K562 (cell line): Measurements from ENCODE around the gene CD6. TPM values are rescaled to one million over a fixed set of nuclear protein-coding genes. Genes with fewer than 3 reads are reported as not detected.

ENCODE experiments used
- ZNF785 ChIP-seq: fragments of 250-450 bp; sonication (Bioruptor Pico); IDR thresholded peaks from 2 replicates; pipeline ENCODE4 v1.4.0; 2020; ENCODE audit warnings: mild to moderate bottlenecking
- polyA plus RNA-seq, 8 experiments: library from polyadenylated mRNA; depleted of rRNA in 4 of 8; stranded (reverse) in 5 of 8; unstranded in 3 of 8; fragments of >200 nt; fragmentation: Nextera tagmentation in 2 of 8; fragmentation: Illumina TruSeq in 1 of 8; extraction: Ambion mirVana in 2 of 8; extraction: Trizol in 1 of 8; gene quantifications; 2 replicates each; pipeline versions ENCODE4 v1.2.1 to v1.2.3, GENCODE V29; 2011 to 2014; ENCODE audit warnings: inconsistent platforms in 1 of 8, missing spikeins in 1 of 8
- total RNA-seq, 7 experiments: library from RNA; depleted of rRNA in 6 of 7; stranded (reverse); fragments of >200 nt in 6 of 7; fragmentation: Illumina TruSeq in 2 of 7; extraction: Trizol in 2 of 7; gene quantifications; 2 replicates each; pipeline versions ENCODE4 v1.2.1 to v1.2.3, GENCODE V29; 2011 to 2021; ENCODE audit warnings: low replicate concordance in 1 of 7
- TF ChIP-seq, protein P1 (sequence below): fragments of 450-650 bp; IDR thresholded peaks from 2 replicates; pipeline ENCODE4 v1.6.1; 2017; ENCODE audit warnings: antibody characterized with exemption
- TF ChIP-seq, protein P2 (sequence below): fragments of 450-650 bp; IDR thresholded peaks from 2 replicates; pipeline ENCODE4 v1.6.1; 2016; ENCODE audit warnings: mild to moderate bottlenecking, moderate library complexity

The CD6 gene
- total and polyA plus RNA-seq, 9 of the 15 experiments (the other 6 are each of a cell fraction or from before 2014, with no cell fraction given), result 0.84 TPM; not detected in 8

DNA sequence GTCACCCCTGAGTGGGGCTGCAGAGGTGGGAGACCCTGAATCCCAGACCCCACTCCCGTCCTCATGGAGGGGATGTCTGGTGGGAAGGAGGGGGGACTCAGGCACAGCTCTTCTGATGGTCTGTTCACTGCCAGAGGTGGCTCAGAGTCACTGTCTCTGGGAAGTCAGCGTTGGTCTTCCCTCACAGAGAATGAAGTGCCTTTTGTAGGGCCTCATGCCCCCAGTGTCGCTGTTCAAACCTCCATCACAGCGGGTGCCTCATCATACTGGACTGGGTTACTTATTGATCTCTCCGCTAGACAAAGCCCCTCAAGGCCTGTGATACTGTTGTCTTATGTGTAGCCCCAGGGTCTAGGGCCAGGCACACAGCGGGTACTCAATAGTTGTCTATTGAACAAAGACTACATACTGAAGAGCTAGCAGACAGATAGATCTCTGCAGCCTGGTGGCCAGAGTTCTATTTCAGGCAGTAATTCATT is 41.3 kb downstream of the CD6 start (continued):
- TF ChIP-seq, protein P1, sequence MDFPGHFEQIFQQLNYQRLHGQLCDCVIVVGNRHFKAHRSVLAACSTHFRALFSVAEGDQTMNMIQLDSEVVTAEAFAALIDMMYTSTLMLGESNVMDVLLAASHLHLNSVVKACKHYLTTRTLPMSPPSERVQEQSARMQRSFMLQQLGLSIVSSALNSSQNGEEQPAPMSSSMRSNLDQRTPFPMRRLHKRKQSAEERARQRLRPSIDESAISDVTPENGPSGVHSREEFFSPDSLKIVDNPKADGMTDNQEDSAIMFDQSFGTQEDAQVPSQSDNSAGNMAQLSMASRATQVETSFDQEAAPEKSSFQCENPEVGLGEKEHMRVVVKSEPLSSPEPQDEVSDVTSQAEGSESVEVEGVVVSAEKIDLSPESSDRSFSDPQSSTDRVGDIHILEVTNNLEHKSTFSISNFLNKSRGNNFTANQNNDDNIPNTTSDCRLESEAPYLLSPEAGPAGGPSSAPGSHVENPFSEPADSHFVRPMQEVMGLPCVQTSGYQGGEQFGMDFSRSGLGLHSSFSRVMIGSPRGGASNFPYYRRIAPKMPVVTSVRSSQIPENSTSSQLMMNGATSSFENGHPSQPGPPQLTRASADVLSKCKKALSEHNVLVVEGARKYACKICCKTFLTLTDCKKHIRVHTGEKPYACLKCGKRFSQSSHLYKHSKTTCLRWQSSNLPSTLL, result no peak
- TF ChIP-seq, protein P2, sequence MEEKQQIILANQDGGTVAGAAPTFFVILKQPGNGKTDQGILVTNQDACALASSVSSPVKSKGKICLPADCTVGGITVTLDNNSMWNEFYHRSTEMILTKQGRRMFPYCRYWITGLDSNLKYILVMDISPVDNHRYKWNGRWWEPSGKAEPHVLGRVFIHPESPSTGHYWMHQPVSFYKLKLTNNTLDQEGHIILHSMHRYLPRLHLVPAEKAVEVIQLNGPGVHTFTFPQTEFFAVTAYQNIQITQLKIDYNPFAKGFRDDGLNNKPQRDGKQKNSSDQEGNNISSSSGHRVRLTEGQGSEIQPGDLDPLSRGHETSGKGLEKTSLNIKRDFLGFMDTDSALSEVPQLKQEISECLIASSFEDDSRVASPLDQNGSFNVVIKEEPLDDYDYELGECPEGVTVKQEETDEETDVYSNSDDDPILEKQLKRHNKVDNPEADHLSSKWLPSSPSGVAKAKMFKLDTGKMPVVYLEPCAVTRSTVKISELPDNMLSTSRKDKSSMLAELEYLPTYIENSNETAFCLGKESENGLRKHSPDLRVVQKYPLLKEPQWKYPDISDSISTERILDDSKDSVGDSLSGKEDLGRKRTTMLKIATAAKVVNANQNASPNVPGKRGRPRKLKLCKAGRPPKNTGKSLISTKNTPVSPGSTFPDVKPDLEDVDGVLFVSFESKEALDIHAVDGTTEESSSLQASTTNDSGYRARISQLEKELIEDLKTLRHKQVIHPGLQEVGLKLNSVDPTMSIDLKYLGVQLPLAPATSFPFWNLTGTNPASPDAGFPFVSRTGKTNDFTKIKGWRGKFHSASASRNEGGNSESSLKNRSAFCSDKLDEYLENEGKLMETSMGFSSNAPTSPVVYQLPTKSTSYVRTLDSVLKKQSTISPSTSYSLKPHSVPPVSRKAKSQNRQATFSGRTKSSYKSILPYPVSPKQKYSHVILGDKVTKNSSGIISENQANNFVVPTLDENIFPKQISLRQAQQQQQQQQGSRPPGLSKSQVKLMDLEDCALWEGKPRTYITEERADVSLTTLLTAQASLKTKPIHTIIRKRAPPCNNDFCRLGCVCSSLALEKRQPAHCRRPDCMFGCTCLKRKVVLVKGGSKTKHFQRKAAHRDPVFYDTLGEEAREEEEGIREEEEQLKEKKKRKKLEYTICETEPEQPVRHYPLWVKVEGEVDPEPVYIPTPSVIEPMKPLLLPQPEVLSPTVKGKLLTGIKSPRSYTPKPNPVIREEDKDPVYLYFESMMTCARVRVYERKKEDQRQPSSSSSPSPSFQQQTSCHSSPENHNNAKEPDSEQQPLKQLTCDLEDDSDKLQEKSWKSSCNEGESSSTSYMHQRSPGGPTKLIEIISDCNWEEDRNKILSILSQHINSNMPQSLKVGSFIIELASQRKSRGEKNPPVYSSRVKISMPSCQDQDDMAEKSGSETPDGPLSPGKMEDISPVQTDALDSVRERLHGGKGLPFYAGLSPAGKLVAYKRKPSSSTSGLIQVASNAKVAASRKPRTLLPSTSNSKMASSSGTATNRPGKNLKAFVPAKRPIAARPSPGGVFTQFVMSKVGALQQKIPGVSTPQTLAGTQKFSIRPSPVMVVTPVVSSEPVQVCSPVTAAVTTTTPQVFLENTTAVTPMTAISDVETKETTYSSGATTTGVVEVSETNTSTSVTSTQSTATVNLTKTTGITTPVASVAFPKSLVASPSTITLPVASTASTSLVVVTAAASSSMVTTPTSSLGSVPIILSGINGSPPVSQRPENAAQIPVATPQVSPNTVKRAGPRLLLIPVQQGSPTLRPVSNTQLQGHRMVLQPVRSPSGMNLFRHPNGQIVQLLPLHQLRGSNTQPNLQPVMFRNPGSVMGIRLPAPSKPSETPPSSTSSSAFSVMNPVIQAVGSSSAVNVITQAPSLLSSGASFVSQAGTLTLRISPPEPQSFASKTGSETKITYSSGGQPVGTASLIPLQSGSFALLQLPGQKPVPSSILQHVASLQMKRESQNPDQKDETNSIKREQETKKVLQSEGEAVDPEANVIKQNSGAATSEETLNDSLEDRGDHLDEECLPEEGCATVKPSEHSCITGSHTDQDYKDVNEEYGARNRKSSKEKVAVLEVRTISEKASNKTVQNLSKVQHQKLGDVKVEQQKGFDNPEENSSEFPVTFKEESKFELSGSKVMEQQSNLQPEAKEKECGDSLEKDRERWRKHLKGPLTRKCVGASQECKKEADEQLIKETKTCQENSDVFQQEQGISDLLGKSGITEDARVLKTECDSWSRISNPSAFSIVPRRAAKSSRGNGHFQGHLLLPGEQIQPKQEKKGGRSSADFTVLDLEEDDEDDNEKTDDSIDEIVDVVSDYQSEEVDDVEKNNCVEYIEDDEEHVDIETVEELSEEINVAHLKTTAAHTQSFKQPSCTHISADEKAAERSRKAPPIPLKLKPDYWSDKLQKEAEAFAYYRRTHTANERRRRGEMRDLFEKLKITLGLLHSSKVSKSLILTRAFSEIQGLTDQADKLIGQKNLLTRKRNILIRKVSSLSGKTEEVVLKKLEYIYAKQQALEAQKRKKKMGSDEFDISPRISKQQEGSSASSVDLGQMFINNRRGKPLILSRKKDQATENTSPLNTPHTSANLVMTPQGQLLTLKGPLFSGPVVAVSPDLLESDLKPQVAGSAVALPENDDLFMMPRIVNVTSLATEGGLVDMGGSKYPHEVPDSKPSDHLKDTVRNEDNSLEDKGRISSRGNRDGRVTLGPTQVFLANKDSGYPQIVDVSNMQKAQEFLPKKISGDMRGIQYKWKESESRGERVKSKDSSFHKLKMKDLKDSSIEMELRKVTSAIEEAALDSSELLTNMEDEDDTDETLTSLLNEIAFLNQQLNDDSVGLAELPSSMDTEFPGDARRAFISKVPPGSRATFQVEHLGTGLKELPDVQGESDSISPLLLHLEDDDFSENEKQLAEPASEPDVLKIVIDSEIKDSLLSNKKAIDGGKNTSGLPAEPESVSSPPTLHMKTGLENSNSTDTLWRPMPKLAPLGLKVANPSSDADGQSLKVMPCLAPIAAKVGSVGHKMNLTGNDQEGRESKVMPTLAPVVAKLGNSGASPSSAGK, result no peak
- TF ChIP-seq ZNF785, result no peak
- TF ChIP-seq, all 486 proteins: peak for 0
